GM21723 (cell line): ENCODE results near the gene LRRC7.

Experiments
- ATAC-seq: cut with Tn5 transposase; IDR thresholded peaks from one replicate; pipeline ENCODE4 v1.9.1; 2021; ENCODE audit warnings: mild to moderate bottlenecking, moderate library complexity; ENCODE audit not compliant: unreplicated experiment

Gene LRRC7

GRCh38 chr1:70153739-70154138 is 586.0 kb downstream of the LRRC7 start:
- no peak for ATAC-seq

- no peak for ATAC-seq
These were observed 588.9 kb downstream of the LRRC7 start for GRCh38 chr1:70156529-70157120.

GRCh38 chr1:70164350-70164749 is 596.6 kb downstream of the LRRC7 start:
- no peak for ATAC-seq

- ATAC-seq, result no peak
These were observed 600.6 kb downstream of the LRRC7 start for GRCh38 chr1:70168283-70168682.

GRCh38 chr1:70169018-70169839 is 601.5 kb downstream of the LRRC7 start:
- no peak for ATAC-seq

GRCh38 chr1:70171512-70171911 is 603.8 kb downstream of the LRRC7 start:
- ATAC-seq, result no peak
